ENCODE results near the gene NGB. TPM values are rescaled to one million over a fixed set of nuclear protein-coding genes. Genes with fewer than 3 reads are reported as not detected.

The NGB gene
- total and polyA plus RNA-seq, 2 experiments from 2014 or later = not detected

DNA sequence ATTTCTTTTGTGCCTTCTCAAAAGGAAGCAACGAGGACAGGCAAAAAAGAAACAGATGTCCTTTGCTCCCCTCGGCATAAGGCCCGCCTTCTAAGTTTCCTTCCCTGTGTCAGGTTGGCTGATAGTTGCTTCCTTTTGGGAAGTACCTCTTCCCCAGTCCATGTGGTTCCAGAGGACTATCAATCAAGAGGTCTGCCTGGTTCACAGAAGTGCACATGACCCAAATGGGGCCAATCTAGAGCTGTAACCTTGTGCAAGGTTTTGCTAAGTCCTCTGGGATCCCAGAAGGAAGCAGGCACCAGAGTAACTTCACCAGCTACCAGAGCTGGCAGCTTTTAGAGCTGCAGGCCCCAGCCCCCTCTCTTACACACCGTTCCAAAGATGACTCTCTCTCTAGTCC, 46.8 kb downstream of the NGB start:
- no peaks in the 10 kb centered on the region for H3K27me3 ChIP-seq

DNA sequence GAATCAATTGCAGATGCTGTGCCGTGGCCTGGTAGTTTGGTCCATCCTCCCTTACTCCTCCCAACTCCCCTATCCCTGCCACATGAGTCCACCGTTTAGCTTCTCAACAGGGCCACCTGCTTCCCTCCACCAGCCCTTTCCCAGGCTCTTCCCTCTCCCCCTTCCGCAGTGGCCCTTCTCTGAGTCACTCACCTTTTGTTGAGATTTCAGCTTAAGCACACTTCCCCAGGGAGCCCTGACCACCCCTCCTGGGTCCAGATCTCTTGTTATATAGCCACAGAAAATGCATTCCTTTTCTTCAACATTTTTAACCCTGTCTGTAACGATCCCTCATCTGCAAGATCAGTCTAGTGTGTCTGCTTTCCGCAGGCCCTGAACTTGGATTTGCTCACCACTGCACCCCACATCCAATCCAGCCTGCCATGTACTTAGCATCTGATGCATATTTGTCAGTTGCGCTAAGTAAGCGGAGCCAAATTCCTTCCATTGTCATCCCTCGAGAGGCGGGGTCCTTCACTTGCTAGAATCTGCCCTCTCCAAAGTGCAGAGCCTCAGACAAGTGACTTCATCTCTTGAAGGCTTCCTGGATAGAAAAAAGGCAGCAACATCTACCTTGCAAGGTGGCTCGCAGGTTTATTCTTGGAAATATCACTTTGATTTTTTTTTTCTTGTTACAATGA, 48.3 kb downstream of the NGB start:
- Histone ChIP-seq H3K9me3 (ENCODE audit: low read depth) (no peaks in the 10 kb centered on the region), H3K4me1 (ENCODE audit: insufficient read depth) (no peaks in the 10 kb centered on the region), H3K9me2 (replicated peaks; ENCODE audit: insufficient read depth) (no peaks in the 10 kb centered on the region), H2AFZ (no peak overlapping the region), H3K4me2 (no peak overlapping the region), H3K27ac (no peak overlapping the region), H3K4me3 (no peak overlapping the region), H3K79me2 (no peaks in the 10 kb centered on the region), H4K20me1 (ENCODE audit: insufficient read depth, poor library complexity, severe bottlenecking) (no peaks in the 10 kb centered on the region), H3K36me3 (replicated peaks; ENCODE audit: insufficient read depth, low read depth) (no peaks in the 10 kb centered on the region), H3K27me3 (no peaks in the 10 kb centered on the region)
- DNase-seq (ENCODE audit: low spot score) = no peak
- TF ChIP-seq, protein P1, sequence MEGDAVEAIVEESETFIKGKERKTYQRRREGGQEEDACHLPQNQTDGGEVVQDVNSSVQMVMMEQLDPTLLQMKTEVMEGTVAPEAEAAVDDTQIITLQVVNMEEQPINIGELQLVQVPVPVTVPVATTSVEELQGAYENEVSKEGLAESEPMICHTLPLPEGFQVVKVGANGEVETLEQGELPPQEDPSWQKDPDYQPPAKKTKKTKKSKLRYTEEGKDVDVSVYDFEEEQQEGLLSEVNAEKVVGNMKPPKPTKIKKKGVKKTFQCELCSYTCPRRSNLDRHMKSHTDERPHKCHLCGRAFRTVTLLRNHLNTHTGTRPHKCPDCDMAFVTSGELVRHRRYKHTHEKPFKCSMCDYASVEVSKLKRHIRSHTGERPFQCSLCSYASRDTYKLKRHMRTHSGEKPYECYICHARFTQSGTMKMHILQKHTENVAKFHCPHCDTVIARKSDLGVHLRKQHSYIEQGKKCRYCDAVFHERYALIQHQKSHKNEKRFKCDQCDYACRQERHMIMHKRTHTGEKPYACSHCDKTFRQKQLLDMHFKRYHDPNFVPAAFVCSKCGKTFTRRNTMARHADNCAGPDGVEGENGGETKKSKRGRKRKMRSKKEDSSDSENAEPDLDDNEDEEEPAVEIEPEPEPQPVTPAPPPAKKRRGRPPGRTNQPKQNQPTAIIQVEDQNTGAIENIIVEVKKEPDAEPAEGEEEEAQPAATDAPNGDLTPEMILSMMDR (IDR thresholded peaks at IDR 0.05; ENCODE audit: poor library complexity) = no peak
- TF ChIP-seq EZH2phosphoT487 (IDR thresholded peaks at IDR 0.05; ENCODE audit: low read depth, severe bottlenecking, unreplicated experiment) (no peak), EZH2 (IDR thresholded peaks at IDR 0.05; ENCODE audit: borderline replicate concordance) (no peak)
- WGBS (ENCODE audit: low lambda C conversion rate, missing lambda C conversion rate) = 49% methylated on average over 10 of the region's 10 CpGs

More for the DNA sequence above, 46.8 kb downstream of the NGB start:
- Histone ChIP-seq H3K36me3 (replicated peaks; ENCODE audit: insufficient read depth, low read depth) (no peaks in the 10 kb centered on the region), H3K9me2 (replicated peaks; ENCODE audit: insufficient read depth) (no peaks in the 10 kb centered on the region), H3K4me2 (no peak overlapping the region), H3K27ac (no peak overlapping the region), H3K4me3 (no peak overlapping the region), H3K4me1 (ENCODE audit: insufficient read depth) (no peaks in the 10 kb centered on the region), H3K9me3 (ENCODE audit: low read depth) (no peaks in the 10 kb centered on the region), H3K79me2 (no peaks in the 10 kb centered on the region), H2AFZ (no peak overlapping the region), H4K20me1 (ENCODE audit: insufficient read depth, poor library complexity, severe bottlenecking) (no peaks in the 10 kb centered on the region)
- WGBS (ENCODE audit: low lambda C conversion rate, missing lambda C conversion rate) = 67% methylated on average over 4 of the region's 4 CpGs
- no peak for DNase-seq (ENCODE audit: low spot score)
- TF ChIP-seq EZH2 (IDR thresholded peaks at IDR 0.05; ENCODE audit: borderline replicate concordance) (no peak), EZH2phosphoT487 (IDR thresholded peaks at IDR 0.05; ENCODE audit: low read depth, severe bottlenecking, unreplicated experiment) (no peak)
- TF ChIP-seq, protein P1 (IDR thresholded peaks at IDR 0.05; ENCODE audit: poor library complexity) = no peak

DNA sequence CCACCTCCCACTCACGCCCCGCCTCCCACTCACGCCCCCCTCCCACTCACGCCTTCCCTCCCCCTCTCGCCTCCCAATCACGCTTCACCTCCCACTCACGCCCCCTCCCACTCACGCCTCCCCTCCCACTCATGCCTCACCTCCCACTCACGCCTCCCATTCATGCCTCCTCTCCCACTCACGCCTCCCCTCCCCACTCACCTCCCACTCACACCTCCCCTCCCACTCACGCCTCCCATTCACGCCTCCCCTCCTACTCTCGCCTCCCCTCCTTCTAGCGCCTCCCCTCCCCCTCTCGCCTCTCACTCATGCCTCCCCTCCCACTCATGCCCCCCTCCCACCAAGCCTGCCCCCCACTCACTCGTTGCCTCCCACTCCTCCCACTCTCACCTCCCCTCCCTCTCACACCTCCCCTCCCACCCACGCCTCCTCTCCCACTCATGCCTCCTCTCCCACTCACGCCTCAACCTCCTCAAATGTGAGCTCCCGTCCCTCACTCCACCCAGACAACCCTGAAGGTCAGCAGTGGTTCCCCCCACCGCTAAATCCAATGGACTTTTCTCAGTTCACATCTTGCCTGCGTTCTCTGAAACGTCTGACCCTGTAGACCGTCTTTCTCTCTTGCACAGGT, 49.6 kb downstream of the NGB start:
- TF ChIP-seq, protein P1 (IDR thresholded peaks at IDR 0.05; ENCODE audit: poor library complexity) = no peak
- TF ChIP-seq EZH2phosphoT487 (IDR thresholded peaks at IDR 0.05; ENCODE audit: low read depth, severe bottlenecking, unreplicated experiment) (no peak), EZH2 (IDR thresholded peaks at IDR 0.05; ENCODE audit: borderline replicate concordance) (no peak)
- no peak overlapping the region for H3K27ac ChIP-seq
- no peak overlapping the region for H3K4me3 ChIP-seq
- H3K9me2 ChIP-seq (replicated peaks; ENCODE audit: insufficient read depth) = no peaks in the 10 kb centered on the region
- 74% methylated on average over 7 of the region's 23 CpGs for WGBS (ENCODE audit: low lambda C conversion rate, missing lambda C conversion rate)
- no peak for DNase-seq (ENCODE audit: low spot score)
- no peak overlapping the region for H2AFZ ChIP-seq
- no peaks in the 10 kb centered on the region for H3K4me1 ChIP-seq (ENCODE audit: insufficient read depth)
- no peaks in the 10 kb centered on the region for H3K36me3 ChIP-seq (replicated peaks; ENCODE audit: insufficient read depth, low read depth)
- no peaks in the 10 kb centered on the region for H3K9me3 ChIP-seq (ENCODE audit: low read depth)
- H3K79me2 ChIP-seq = no peaks in the 10 kb centered on the region
- no peaks in the 10 kb centered on the region for H4K20me1 ChIP-seq (ENCODE audit: insufficient read depth, poor library complexity, severe bottlenecking)
- no peak overlapping the region for H3K4me2 ChIP-seq
- H3K27me3 ChIP-seq = no peaks in the 10 kb centered on the region
